ENCODE data around the gene FBH1. TPM values are rescaled to one million over a fixed set of nuclear protein-coding genes. Genes with fewer than 3 reads are reported as not detected.

Gene FBH1
- total and polyA plus RNA-seq, 4 donors, result 19.9 to 58.4 (median 48.1) TPM

DNA sequence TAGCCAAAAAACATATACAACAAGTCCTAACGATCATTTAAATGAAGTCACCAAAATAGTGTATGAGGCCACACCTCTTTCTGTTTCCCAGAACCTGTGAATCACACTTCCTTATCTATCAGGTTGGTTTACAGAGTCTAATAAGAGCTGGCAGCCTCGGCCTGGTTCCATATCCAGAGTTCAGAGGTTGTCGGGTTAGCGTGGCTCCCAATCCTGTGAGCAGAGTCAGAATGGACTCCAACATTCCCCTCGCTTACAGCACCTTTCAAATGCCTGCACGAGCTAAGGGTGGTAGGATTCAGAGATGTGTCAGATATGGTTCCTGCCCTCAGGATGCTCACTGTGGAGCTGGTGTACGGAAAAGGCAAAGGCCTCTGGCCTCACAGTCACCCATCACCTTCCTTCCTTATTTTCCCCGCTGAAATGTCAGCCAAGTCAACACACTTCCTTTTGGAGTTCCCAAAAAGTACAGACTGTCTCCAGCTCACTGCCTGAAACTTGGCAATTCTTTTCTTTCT is 81.3 kb downstream of the FBH1 start:
- WGBS, result 16% methylated on average over 8 of the region's 8 CpGs
- no peaks in the 10 kb centered on the region for H3K9me3 ChIP-seq (ENCODE audit: control insufficient read depth in 4 of 4, low read length in 3 of 4)
- H3K4me3 ChIP-seq (ENCODE audit: low read depth in 1 of 3, low read length in 3 of 3), result peak overlapping the region in 1 of 3 donors; percentile 51
- peaks cover 11 to 42% (median 33%) of the 10 kb centered on the region in 4 donors for H3K4me1 ChIP-seq (ENCODE audit: control insufficient read depth in 4 of 4, insufficient read depth in 4 of 4, low read length in 3 of 4)
- DNase-seq (ENCODE audit: low spot score), result no peak
- H3K27ac ChIP-seq (ENCODE audit: low read depth in 1 of 2, low read length in 2 of 2), result peak overlapping the region; percentile 87 to 99
- H3K27me3 ChIP-seq (ENCODE audit: control insufficient read depth in 4 of 4, insufficient read depth in 4 of 4, low read length in 3 of 4), result no peaks in the 10 kb centered on the region
- H3K9ac ChIP-seq (ENCODE audit: low read depth in 1 of 2, low read length in 2 of 2), result peak overlapping the region in 1 of 2 donors; percentile 75
- TF ChIP-seq FOXA2 (IDR thresholded peaks at IDR 0.05) (peak; percentile 45), YY1 (IDR thresholded peaks at IDR 0.05) (peak; percentile 92), HNF4G (IDR thresholded peaks at IDR 0.05) (no peak), JUND (IDR thresholded peaks at IDR 0.05) (peak; percentile 95), FOXA1 (IDR thresholded peaks at IDR 0.05) (no peak), RAD21 (IDR thresholded peaks at IDR 0.05) (peak in 1 of 2 donors; percentile 25), SP1 (IDR thresholded peaks at IDR 0.05) (peak; percentile 76), GABPA (IDR thresholded peaks at IDR 0.05 in 1 of 2, conservative IDR thresholded peaks at IDR 0.05 in 1 of 2) (peak in 1 of 2 donors; percentile 13), NR2F2 (IDR thresholded peaks at IDR 0.05) (peak; percentile 99), EGR1 (IDR thresholded peaks at IDR 0.05; ENCODE audit: low read depth in 2 of 2) (peak in 1 of 2 donors; percentile 72), HNF4A (conservative IDR thresholded peaks at IDR 0.05) (peak; percentile 73 to 78), TAF1 (conservative IDR thresholded peaks at IDR 0.05) (no peak), RXRA (IDR thresholded peaks at IDR 0.05) (peak; percentile 78 to 90)
- TF ChIP-seq, protein P1, sequence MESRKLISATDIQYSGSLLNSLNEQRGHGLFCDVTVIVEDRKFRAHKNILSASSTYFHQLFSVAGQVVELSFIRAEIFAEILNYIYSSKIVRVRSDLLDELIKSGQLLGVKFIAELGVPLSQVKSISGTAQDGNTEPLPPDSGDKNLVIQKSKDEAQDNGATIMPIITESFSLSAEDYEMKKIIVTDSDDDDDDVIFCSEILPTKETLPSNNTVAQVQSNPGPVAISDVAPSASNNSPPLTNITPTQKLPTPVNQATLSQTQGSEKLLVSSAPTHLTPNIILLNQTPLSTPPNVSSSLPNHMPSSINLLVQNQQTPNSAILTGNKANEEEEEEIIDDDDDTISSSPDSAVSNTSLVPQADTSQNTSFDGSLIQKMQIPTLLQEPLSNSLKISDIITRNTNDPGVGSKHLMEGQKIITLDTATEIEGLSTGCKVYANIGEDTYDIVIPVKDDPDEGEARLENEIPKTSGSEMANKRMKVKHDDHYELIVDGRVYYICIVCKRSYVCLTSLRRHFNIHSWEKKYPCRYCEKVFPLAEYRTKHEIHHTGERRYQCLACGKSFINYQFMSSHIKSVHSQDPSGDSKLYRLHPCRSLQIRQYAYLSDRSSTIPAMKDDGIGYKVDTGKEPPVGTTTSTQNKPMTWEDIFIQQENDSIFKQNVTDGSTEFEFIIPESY (IDR thresholded peaks at IDR 0.05), result peak; percentile 72
- TF ChIP-seq, protein P2, sequence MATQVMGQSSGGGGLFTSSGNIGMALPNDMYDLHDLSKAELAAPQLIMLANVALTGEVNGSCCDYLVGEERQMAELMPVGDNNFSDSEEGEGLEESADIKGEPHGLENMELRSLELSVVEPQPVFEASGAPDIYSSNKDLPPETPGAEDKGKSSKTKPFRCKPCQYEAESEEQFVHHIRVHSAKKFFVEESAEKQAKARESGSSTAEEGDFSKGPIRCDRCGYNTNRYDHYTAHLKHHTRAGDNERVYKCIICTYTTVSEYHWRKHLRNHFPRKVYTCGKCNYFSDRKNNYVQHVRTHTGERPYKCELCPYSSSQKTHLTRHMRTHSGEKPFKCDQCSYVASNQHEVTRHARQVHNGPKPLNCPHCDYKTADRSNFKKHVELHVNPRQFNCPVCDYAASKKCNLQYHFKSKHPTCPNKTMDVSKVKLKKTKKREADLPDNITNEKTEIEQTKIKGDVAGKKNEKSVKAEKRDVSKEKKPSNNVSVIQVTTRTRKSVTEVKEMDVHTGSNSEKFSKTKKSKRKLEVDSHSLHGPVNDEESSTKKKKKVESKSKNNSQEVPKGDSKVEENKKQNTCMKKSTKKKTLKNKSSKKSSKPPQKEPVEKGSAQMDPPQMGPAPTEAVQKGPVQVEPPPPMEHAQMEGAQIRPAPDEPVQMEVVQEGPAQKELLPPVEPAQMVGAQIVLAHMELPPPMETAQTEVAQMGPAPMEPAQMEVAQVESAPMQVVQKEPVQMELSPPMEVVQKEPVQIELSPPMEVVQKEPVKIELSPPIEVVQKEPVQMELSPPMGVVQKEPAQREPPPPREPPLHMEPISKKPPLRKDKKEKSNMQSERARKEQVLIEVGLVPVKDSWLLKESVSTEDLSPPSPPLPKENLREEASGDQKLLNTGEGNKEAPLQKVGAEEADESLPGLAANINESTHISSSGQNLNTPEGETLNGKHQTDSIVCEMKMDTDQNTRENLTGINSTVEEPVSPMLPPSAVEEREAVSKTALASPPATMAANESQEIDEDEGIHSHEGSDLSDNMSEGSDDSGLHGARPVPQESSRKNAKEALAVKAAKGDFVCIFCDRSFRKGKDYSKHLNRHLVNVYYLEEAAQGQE (IDR thresholded peaks at IDR 0.05), result peak; percentile 52
- TF ChIP-seq, protein P3, sequence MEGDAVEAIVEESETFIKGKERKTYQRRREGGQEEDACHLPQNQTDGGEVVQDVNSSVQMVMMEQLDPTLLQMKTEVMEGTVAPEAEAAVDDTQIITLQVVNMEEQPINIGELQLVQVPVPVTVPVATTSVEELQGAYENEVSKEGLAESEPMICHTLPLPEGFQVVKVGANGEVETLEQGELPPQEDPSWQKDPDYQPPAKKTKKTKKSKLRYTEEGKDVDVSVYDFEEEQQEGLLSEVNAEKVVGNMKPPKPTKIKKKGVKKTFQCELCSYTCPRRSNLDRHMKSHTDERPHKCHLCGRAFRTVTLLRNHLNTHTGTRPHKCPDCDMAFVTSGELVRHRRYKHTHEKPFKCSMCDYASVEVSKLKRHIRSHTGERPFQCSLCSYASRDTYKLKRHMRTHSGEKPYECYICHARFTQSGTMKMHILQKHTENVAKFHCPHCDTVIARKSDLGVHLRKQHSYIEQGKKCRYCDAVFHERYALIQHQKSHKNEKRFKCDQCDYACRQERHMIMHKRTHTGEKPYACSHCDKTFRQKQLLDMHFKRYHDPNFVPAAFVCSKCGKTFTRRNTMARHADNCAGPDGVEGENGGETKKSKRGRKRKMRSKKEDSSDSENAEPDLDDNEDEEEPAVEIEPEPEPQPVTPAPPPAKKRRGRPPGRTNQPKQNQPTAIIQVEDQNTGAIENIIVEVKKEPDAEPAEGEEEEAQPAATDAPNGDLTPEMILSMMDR (IDR thresholded peaks at IDR 0.05; ENCODE audit: low read depth, low read length, missing input control), result no peak
- TF ChIP-seq, protein P4, sequence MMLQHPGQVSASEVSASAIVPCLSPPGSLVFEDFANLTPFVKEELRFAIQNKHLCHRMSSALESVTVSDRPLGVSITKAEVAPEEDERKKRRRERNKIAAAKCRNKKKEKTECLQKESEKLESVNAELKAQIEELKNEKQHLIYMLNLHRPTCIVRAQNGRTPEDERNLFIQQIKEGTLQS (IDR thresholded peaks at IDR 0.05), result peak; percentile 39
- TF ChIP-seq, protein P5, sequence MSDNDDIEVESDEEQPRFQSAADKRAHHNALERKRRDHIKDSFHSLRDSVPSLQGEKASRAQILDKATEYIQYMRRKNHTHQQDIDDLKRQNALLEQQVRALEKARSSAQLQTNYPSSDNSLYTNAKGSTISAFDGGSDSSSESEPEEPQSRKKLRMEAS (IDR thresholded peaks at IDR 0.05), result peak; percentile 82
- no peaks in the 10 kb centered on the region for H3K36me3 ChIP-seq (ENCODE audit: control insufficient read depth in 4 of 4, insufficient read depth in 3 of 4, low read depth in 1 of 4, low read length in 3 of 4)
